Stimulated activated CD8-positive, alpha-beta memory T cell treated with anti-CD3 and anti-CD28 coated beads, Interleukin-12 subunit alpha, Interleukin-12 subunit beta, amount 100 ng/mL, for 24 hours (primary cell): ENCODE results near the gene OR11G2.
"Not testable (repeated sequence)": the region's sequence is repeated elsewhere in the genome, so short reads cannot be mapped to it uniquely, and the experiment has no call there.

ENCODE experiments used
- DNase-seq: peaks from one replicate; pipeline ENCODE4 v3.0.0-alpha.2; 2020; ENCODE audit errors: extremely low read depth

Gene OR11G2

GRCh38 chr14:20223410-20223809, 32.7 kb downstream of the OR11G2 start, which contains the start of gene OR11H6:
Gene OR11H6, plus strand, starts transcription at chr14:20223710. Its CDS starts 0 bp downstream, at chr14:20223710.
- no peak for DNase-seq

- DNase-seq: no peak
These were observed 38.0 kb downstream of the OR11G2 start, which contains the start of gene OR11H7 for GRCh38 chr14:20228681-20229080. Gene OR11H7, plus strand, starts transcription at chr14:20228981.

- DNase-seq: not testable (repeated sequence)
These were observed 44.7 kb downstream of the OR11G2 start for GRCh38 chr14:20235415-20235814.

DNA sequence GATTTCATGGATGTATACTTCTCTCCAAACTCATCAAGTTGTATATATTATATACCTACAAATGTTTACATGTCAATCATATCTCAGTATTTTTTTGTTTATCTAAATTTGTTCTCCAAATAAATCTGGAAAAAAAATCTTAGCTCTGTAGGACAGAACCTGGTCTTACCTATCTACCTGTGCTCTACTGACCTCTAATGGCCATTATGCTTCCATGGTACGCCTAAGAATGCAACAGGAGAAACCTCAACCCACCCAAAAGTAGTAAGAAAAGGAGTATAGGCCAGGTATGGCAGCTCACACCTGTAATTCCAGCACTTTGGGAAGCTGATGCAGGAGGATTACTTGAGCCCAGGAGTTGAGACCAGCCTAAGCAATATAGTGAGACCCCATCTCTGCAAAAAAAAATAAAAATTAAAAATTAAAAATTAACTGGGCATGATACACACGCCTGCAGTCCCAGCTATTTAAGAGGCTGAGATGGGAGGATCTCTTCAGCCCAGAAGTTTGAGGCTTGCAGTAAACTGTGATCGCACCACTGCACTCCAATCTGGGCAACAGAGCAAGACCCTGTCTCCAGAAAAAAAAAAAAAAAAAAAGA, 57.0 kb downstream of the OR11G2 start:
- no peak for DNase-seq
